Choroid plexus epithelial cell (primary cell): Measurements from ENCODE around the gene TMC5.
"Not testable (repeated sequence)": the region's sequence is repeated elsewhere in the genome, so short reads cannot be mapped to it uniquely, and the experiment has no call there.

Experiments
- DNase-seq: peaks from one replicate; pipeline ENCODE4 v3.0.0-alpha.2; 2010; ENCODE audit warnings: low read depth
- H3K4me3 ChIP-seq: 2 replicates; pipeline ENCODE4 v1.5.1; 2011; ENCODE audit warnings: low read depth, mild to moderate bottlenecking, control low read depth, low read length, moderate library complexity
- CTCF ChIP-seq: conservative IDR thresholded peaks from 2 replicates; pipeline ENCODE4 v1.5.1; 2011; ENCODE audit warnings: low read depth, mild to moderate bottlenecking, control low read depth, inconsistent platforms, low read length, moderate library complexity

TMC5 gene

GRCh38 chr16:19392352-19392751 lies 25.3 kb upstream of the TMC5 start:
- DNase-seq = no peak
- H3K4me3 ChIP-seq = no peak overlapping the region
- TF ChIP-seq CTCF = no peak

- DNase-seq = no peak
- no peak for TF ChIP-seq CTCF
- H3K4me3 ChIP-seq = no peak overlapping the region
Measured at GRCh38 chr16:19393226-19394111, 24.2 kb upstream of the TMC5 start.

DNA sequence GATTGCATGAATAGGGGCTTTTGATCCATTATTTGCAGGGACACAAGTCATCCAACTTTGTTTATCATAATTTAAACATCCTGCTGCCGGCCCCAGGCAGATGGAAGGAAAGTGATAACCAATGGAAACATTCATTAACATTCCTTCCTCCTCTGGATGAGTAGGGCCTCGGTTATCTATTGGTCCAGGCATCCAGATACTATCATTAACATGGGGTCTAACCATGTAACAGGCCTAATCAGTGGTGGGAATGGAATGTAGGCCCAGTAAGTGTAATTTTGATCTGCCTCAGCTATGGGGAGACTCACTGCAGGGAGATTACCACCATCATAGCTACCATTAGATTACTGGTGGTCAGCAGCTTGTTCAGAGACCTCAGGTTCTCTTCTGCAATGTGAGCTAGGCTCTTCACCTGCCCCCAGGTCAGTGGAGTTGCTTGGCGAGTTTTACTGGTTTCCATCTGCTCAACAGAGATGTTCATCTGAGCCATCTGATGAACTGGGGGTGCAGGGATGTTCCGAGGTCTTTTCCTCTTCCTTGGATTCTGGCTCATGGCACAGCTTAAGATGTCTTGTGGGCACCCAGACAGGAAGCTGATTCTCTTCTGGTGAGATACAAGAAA lies 21.9 kb upstream of the TMC5 start:
- not testable (repeated sequence) for H3K4me3 ChIP-seq, DNase-seq

GRCh38 chr16:19396555-19397011 lies 21.1 kb upstream of the TMC5 start:
- no peak for TF ChIP-seq CTCF
- no peak overlapping the region for H3K4me3 ChIP-seq
- no peak for DNase-seq

GRCh38 chr16:19397373-19397772 lies 20.3 kb upstream of the TMC5 start:
- DNase-seq, H3K4me3 ChIP-seq: not testable (repeated sequence)

- DNase-seq = no peak
- no peak overlapping the region for H3K4me3 ChIP-seq
- TF ChIP-seq CTCF = no peak
Measured at GRCh38 chr16:19400711-19401110, 17.0 kb upstream of the TMC5 start.

- DNase-seq = no peak
- H3K4me3 ChIP-seq = no peak overlapping the region
- TF ChIP-seq CTCF = no peak
Measured at GRCh38 chr16:19406891-19407491, 10.7 kb upstream of the TMC5 start.
